GM21367 (cell line): Measurements from ENCODE around the gene ALDH1A3.
A peak's percentile ranks its signal among the peaks of the same experiment; 100 is the strongest.

Experiments used
- ATAC-seq: cut with Tn5 transposase; IDR thresholded peaks from one replicate; pipeline ENCODE4 v1.9.1; 2021; ENCODE audit not compliant: unreplicated experiment

The ALDH1A3 gene

GRCh38 chr15:100944986-100945385 lies 65.4 kb downstream of the ALDH1A3 start:
- no peak for ATAC-seq

DNA sequence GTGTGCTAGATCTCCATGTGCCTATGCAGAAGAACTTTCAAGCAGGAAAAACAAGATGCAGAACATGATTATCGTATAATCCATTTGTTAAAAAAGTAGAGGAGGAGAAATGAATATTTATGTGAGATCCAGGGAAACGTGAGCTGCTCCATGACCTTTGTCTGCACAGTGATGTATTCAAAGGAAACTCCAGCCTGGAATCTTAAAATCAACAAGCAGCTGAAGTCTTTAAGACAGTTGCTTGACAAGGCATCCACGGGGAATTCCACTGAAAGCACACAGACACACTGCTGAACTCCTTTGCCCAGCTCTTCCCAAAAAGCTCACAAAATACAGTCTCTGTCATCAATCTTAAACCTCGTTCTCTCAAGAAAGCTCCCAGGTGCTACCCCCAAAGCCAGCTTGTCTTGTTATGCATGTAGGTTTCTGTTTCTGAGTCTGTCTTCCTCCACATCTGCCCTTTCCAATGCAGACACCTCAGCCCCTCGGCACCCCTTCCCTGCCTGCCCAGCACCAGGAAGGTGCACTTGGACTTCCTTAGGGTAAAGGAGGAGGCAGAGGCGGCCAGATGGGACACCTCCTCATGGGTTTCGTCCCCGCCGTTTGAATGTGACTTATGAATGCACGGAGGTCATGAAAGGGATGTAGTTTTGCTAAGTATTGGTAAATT lies 68.3 kb downstream of the ALDH1A3 start:
- peak; percentile 44 for ATAC-seq

- ATAC-seq, result no peak
Observed at GRCh38 chr15:100948430-100948762, 68.8 kb downstream of the ALDH1A3 start.

DNA sequence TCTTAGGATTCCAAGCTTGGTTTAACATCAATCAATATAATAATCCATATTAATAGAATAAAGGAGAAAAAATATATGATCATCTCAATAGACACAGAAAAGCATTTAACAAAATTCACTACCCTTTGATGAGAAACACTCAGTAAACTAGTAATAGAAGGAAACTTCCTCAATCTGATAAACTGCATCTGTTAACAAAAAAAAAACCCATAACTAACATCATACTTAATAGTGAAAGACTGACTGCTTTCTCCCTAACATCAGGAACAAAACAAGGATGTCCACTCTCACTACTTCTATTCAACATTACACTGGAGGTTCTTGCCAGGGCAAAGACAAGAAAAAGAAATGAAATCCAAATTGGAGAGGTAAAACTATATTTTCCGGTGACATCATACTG lies 70.1 kb downstream of the ALDH1A3 start:
- no peak for ATAC-seq

- no peak for ATAC-seq
Observed at GRCh38 chr15:100951965-100952364, 72.3 kb downstream of the ALDH1A3 start.

- ATAC-seq, result no peak
Observed at GRCh38 chr15:100952566-100952965, 72.9 kb downstream of the ALDH1A3 start.

DNA sequence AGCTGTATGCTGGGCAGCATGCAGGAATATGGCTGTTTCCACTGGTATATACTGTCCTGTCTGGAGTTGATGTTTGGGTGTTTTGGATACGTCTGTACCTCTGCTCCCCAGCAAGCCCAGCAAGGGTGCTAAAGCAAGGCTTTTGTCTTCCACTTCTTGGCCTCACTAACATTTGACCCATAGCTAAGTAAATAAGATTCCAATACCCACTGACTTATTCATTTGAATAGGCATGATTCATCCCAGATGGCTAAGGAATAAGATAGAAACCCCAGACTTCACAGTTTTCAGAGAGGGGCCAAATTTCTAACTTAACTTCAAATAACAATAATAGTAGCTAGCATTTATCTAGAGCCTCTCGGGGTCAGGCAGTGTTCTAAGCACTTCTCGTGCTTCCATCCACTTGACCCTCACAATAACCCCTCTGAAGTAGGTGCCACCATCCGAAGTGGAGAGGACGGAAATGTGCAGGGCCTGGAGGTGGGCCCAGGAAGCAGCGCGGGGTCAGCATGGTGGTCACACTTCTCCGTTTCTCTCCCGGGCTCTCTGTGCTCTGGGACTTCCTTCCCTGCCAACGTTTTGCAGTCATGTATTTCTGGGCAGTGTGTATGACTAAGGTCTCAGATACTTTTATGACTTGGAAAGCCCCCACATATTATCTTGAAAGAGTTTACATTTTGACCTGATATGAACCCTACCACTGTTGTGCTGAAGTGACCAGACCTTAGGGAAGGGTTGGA lies 78.9 kb downstream of the ALDH1A3 start:
- no peak for ATAC-seq

- no peak for ATAC-seq
Observed at GRCh38 chr15:100959066-100960050, 79.7 kb downstream of the ALDH1A3 start.
